ENCODE results near the gene IQGAP2.

- TF ChIP-seq CTCF (IDR thresholded peaks at IDR 0.05; ENCODE audit: control extremely low read depth in 1 of 3, insufficient read depth in 1 of 3, low read depth in 1 of 3, low read length in 3 of 3) (no peak), HDAC2 (IDR thresholded peaks at IDR 0.05; ENCODE audit: borderline replicate concordance in 1 of 2, low read depth in 2 of 2, low read length in 2 of 2) (no peak), TBP (IDR thresholded peaks at IDR 0.05; ENCODE audit: low read depth, low read length) (no peak)
Observed at GRCh38 chr5:76642390-76643040, 239.4 kb downstream of the IQGAP2 start.

All from H1 (cell line).